ENCODE data around the gene TMEM108.

The TMEM108 gene

DNA sequence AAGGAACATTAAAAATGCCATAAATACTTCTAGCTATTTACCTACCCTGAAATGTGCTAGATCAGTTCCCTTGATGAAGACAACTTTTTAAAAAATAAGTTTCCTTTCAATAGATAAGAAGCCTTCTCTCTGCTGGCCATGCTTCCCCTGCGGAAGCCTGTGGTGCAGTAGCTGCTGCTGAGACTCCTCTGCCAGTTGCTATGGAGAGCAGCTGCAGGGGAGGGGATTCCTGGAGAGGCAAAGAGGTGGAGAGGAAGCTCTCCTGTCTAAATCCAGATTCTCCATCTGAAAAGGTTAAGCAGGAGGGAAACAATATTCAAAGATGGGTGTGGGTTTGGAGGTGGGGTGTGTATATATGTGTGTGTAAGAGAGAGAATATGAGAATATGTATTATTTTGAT, 291.9 kb downstream of the TMEM108 start:
- DNase-seq (ENCODE audit: low read depth in 1 of 2, low spot score in 1 of 2): no peak

DNA sequence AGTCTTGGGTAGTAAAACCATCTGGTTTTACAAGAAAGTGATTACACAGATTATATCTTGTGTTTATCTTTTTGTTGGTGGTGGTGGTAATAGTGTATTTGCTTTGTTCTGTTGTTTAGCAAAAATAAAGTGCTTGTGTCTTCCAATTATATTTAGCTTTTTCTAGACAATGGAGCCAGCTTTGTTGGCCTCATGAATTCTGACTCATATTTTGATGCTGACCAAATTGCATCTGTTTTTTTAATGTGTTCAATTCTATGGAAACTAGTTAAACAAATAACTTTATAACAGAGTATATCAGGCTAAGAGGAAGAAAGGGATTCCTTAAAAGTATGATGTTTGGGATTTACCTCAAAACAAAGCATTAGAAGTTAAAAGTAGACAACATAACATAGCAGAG, 292.3 kb downstream of the TMEM108 start:
- no peak for DNase-seq (ENCODE audit: low read depth in 1 of 2, low spot score in 1 of 2)

DNA sequence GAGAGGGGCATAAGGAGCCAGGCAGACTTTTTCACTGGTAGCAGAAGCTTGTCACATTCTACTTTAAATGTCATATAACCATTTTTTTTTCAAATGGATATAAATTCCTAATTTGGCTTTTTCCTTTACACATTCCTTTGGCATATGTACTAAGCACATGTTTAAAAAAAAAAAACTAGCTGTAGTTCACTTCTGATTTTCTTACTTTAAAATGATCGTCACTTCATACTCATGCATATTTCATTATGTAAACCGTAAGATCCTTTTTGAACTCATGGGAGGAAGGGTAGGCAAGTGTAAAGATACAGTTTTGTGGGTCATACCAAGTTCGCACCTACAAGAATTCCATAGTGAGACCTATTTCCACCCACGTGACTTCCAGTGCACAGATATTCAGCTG, 316.5 kb downstream of the TMEM108 start:
- no peak for DNase-seq (ENCODE audit: low read depth in 1 of 2, low spot score in 1 of 2)

DNA sequence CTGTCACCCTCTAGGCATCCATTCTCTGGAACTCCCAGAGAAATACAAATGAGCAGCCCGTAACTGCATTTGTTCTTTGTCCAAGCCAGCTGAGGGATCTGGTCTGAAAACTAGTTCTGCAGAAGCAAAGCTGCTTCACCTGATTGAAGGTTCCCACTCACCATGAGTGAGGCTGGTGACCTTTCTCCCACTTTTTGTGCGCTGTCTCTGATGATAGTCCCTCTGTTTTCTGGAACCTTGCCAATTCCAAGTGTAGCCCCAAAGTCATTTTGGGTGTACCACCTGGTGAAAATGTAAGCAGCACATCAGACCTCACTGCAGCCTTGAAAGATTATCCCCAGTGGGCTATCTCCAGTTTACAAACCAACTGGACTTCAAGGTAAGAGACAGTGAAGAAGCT, 322.3 kb downstream of the TMEM108 start:
- DNase-seq (ENCODE audit: low read depth in 1 of 2, low spot score in 1 of 2): no peak

DNA sequence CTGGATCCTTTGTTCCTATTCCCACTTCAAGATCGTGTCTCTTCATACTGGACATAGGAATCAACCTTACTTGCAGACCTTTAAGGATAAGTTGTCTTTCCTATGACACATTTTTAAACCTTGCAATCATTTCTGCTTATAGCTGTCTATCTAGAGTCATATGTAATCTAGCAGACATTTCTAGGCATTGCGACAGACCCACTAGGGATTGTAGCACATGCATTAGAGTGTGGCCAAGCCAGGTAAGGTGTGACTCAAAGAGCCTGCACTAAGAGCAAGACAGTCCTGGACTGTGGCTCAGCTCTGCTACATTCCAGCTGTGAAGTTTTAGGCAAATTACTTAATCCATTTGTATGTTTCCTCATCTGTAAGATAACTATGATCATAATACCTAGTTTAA, 322.8 kb downstream of the TMEM108 start:
- no peak for DNase-seq (ENCODE audit: low read depth in 1 of 2, low spot score in 1 of 2)

DNA sequence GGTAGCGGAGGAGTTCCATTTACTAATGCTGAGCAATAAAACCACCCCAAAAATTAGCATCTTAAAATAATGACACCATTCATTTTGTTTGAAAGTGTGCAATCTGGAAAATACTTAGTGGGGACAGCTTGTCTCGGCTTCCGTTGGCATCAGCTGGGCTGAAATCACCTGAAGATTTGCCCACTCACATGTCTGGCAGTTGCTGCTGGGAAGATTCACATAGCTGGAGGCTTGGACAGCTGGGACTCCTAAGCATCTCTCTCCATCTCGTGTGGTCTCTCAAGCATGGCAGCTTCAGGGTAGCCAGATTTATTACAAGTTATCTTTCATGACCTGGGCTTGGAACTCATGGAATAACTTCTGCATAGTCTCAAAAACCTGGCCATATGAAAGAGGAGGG, 323.2 kb downstream of the TMEM108 start:
- DNase-seq (ENCODE audit: low read depth in 1 of 2, low spot score in 1 of 2): no peak

DNA sequence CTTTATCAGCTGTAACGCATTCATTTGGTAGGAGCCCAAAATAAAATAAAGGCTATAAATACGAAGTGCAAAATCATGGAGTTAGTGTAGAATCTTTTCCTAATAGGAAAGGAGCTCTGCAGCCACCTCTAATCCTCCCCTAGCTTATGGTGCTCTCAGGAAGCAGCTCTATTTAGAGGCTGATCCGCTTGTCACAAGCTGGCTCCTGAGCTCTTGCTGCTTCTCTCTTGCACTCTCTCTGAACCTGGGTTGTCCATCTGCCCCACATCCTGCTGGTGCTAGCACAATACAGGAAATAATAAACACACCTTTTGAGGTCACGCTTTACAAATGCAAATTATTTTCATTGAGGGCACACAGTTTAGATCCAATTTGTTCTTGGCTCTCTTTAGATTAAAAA, 324.3 kb downstream of the TMEM108 start:
- DNase-seq (ENCODE audit: low read depth in 1 of 2, low spot score in 1 of 2): no peak

DNA sequence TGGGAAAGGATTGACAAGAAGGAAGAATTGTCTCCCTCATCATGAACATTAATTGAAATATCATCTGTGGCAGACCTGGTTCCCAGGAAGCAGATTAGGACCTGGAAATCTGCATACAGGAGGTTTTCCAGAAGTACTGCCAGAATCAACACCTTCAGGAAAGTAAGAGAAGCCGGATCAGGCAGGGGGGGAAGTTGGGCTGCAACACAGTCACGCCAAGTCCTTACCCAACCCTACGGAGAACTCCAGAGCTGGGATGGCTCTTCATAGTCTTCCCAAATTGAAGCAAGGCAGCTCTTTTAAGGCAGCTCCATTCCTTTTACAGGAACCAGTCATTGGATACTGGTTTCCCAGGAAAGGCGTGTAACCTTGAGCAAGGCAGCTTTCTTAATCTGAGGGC, 326.5 kb downstream of the TMEM108 start:
- no peak for DNase-seq (ENCODE audit: low read depth in 1 of 2, low spot score in 1 of 2)

DNA sequence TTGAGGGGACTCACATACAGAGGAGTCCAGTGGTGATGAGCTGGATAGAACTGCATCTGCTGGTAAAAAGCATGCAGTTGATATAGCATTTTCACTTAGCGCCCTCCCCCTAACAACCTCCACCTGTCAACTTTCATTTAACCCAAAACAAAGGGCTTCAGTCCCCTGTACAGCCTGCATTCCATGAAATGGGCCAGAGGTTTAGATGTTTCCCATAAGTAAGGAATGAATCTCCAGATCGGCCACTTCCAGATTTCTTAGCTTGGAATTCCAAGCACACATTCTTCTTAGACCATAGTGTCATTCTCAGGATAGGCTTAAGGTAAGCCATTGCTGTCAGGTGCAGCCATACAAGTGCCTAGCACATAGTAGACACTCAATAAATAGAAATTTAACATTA, 328.7 kb downstream of the TMEM108 start:
- no peak for DNase-seq (ENCODE audit: low read depth in 1 of 2, low spot score in 1 of 2)

DNA sequence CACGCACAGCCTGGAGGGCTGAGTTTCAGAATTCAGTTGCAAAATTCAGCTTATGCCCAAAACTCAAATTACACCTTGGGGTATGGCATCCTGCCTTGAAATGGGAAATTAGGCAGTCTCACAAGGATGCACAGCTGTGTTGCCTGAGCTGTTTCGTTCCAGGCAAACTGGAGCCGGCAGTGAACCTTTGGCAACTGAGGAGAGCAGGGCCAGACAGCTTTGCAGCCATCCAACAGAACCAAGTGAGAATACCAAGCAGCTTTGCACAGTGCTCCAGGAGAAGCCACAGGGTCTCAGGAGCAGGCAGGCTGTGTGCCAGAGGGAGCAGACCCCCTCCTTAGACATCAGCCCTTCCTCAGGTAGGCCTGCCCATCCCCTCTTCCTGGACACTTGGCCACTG, 329.2 kb downstream of the TMEM108 start:
- DNase-seq (ENCODE audit: low read depth in 1 of 2, low spot score in 1 of 2): no peak

DNA sequence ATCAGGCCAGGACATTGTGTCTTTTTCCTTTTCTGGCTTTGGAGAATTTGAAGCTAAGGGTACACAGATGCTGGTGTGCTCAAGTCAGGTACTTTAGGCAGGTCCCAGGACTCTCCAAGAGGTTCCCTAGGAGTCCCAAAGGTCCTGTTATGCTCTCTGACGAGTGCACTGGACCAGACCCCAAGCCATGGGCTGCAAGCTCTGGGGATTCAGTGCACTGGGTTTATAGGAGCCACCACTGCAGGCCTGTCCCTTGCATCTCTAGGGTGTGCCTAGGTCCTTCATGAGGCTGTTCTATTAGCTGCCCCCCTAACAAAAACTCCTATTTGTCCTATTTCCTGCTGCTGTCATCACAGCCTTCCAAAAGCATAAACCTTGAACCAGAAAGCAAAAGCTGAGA, 329.8 kb downstream of the TMEM108 start:
- DNase-seq (ENCODE audit: low read depth in 1 of 2, low spot score in 1 of 2): no peak

DNA sequence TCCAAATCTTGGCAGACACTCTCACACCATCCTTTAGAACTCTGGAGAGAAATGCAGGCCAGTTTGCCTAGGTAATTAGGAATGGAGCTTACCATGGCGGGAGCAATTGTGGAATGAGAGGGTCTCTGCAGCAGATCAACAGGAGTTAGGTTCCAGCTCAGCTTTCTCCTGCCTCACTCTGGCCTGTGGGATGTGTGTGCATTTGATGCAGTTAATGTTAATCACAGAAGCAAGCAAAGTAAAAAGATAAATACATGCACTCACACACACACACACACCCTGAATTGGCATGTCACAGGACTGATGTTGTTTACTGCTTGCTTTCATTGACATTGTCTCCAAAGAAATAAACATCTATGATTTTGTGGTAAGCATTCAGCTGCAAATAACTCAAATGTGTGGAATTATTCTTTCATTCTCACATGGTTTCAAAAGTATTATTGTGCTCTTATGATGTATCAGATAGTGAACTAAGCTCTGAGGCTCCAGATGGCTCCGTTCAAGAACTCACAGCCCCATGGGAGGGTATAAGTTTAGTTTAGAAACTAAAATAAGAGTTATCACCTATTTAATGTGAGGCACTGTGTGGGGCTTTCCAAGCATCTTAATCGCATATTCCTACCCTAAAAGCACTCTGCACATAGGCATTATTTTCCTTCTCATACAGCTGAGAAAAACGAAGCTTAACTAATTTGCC, 330.3 kb downstream of the TMEM108 start:
- no peak for DNase-seq (ENCODE audit: low read depth in 1 of 2, low spot score in 1 of 2)

DNA sequence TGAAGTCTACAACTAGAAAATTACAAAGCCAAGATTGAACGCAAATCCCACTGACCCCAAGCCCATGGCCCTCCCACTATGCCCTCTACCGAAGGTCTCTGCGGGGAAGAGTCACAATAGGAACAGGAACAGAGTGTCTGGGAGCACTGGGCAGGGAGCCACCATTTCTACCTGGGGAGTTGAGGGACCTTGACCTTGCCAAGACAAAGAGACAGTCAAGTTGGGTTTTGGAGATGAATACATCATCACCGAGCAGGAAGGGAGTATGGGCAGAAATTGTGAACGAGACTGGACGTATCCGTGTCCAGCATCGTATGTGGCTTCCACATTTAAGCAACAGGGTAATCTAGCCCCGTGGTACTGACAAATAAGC, 330.9 kb downstream of the TMEM108 start:
- no peak for DNase-seq (ENCODE audit: low read depth in 1 of 2, low spot score in 1 of 2)

DNA sequence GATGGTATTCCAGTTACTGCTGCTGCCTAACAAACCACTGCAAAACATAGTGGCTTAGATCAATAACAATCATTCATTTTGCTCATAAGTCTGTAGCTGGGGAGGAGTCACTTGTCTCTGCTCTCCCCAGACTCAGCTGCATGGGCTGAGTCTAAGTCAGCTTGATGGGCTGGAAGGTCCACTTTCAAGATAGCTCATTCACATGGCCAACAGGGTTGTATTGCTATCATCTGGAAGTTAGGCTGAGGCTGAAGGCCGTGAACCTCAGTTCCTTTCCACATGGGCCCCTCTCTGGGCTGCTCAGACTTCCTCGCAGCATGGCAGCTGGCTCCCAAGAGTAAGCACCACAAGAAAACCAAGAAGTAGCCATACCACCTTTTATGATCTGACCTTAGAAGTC, 333.0 kb downstream of the TMEM108 start:
- no peak for DNase-seq (ENCODE audit: low read depth in 1 of 2, low spot score in 1 of 2)

DNA sequence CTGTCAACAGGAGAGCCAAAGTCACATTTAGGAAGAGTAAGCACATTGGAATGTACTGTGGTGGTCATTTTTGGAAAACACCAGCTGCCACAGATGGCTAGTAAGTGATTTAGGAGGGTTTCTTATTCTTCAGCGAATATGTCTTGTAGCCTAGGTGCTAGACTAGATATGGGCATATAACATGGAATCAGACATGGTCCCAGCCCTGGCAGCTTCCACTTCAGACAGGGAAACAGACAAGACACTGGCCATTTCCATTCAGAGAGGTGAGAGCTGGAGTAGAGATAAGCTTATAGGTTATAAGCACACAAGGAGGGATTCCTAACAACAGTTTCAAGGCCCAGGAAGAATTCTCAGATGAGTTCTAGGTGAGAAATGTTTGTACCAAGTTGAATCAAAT, 333.5 kb downstream of the TMEM108 start:
- no peak for DNase-seq (ENCODE audit: low read depth in 1 of 2, low spot score in 1 of 2)

DNA sequence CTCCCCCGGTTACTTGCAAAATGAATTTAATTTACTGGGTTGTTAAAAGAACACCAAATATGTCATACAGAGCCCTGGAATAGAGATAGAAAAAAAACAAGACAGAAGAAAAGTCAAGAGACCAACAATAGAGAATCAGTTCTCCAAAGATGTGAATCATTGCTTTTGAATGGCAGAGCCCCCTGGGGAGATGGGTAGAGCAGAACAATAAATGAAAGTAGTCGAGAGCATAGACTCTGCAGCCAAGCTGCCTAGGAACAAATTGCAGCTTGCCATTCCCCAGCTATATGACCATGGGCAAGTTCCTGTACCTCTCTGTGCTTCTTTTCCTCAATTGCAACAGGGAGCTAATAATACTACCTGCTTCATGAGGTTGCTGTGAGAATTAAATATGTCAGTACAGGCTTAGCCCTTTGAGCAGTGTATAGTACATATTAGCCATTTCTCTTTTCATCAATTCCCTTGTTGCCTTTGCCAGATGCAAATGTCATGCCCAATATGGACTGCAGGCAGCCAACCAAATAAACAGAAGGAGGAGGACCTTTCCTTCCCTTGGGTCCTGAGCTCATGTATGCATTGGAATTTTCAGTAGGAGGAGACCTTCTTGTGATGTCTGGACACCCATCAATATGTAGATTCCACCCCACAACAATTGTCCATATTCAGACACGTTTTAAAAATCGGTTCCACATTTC, 336.7 kb downstream of the TMEM108 start:
- DNase-seq (ENCODE audit: low read depth in 1 of 2, low spot score in 1 of 2): no peak

DNA sequence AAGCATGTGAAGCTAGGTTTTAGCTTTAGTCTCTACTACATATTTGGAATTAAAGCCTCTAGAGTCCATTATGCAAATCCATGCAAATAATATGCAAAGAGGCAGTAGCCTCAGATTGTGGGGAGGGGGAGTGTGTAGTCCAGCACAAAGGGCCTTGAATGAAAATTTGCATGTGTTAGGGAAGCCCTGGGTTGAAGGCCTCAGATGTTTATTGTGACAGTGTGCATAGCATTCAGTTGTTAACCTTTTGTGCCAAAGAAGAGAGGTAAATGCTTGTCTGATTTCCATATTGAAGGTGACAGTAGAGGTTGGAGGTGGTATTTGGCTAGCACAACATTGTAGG, 337.2 kb downstream of the TMEM108 start:
- no peak for DNase-seq (ENCODE audit: low read depth in 1 of 2, low spot score in 1 of 2)

DNA sequence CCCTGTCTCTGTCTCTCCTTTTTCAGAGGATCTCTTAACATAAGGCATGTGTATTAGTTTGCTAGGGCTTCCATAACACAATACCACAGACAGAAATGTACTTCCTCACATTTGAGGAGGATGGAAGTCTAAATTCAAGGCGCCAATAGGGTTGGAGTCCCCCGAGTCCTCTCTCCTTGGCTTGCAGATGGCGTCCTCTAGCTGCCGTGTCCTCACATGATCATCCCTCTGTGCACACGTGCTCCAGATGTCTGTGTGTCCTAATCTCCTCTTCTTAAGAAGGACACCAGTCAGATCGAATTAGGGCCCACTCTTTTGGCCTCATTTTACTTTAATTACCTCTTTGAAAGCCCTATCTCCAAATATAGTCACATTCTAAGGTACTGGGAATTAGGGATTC, 338.6 kb downstream of the TMEM108 start:
- DNase-seq (ENCODE audit: low read depth in 1 of 2, low spot score in 1 of 2): no peak

DNA sequence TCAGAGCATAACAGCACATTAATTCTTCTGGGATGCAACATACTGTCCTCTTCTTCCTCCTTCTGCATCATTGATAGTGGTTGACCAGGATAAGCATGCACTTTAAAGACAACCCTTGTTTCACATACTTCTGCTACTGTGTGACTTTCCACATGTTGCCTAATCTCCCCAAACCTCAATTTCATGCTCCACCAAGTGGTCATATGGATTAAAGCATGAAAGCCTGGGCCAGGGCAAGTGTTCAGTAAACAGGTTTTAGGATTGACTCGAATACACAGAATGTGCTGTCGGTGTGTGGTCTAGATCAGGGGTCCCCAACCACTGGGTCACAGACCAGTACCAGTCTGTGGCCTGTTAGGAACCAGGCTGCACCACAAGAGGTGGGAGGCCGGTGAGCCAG, 339.2 kb downstream of the TMEM108 start:
- DNase-seq (ENCODE audit: low read depth in 1 of 2, low spot score in 1 of 2): no peak

DNA sequence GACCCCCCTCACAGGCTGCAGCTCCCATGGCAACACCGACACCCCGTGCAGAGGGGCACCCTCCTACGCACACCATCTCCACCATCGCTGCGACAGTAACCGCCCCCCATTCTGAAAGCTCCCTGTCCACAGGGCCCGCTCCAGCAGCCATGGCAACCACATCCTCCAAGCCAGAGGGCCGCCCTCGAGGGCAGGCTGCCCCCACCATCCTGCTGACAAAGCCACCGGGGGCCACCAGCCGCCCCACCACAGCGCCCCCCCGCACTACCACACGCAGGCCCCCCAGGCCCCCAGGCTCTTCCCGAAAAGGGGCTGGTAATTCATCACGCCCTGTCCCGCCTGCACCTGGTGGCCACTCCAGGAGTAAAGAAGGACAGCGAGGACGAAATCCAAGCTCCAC, 341.7 kb downstream of the TMEM108 start:
- DNase-seq (ENCODE audit: low read depth in 1 of 2, low spot score in 1 of 2): no peak

DNA sequence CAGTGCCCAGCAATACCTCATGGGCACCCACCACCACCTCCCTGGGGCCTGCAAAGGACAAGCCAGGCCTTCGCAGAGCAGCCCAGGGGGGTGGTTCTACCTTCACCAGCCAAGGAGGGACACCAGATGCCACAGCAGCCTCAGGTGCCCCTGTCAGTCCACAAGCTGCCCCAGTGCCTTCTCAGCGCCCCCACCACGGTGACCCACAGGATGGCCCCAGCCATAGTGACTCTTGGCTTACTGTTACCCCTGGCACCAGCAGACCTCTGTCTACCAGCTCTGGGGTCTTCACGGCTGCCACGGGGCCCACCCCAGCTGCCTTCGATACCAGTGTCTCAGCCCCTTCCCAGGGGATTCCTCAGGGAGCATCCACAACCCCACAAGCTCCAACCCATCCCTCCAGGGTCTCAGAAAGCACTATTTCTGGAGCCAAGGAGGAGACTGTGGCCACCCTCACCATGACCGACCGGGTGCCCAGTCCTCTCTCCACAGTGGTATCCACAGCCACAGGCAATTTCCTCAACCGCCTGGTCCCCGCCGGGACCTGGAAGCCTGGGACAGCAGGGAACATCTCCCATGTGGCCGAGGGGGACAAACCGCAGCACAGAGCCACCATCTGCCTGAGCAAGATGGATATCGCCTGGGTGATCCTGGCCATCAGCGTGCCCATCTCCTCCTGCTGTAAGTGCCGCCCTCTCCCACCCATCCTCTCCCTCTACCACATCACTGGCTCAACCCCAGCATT, 342.5 kb downstream of the TMEM108 start:
- DNase-seq (ENCODE audit: low read depth in 1 of 2, low spot score in 1 of 2): no peak

DNA sequence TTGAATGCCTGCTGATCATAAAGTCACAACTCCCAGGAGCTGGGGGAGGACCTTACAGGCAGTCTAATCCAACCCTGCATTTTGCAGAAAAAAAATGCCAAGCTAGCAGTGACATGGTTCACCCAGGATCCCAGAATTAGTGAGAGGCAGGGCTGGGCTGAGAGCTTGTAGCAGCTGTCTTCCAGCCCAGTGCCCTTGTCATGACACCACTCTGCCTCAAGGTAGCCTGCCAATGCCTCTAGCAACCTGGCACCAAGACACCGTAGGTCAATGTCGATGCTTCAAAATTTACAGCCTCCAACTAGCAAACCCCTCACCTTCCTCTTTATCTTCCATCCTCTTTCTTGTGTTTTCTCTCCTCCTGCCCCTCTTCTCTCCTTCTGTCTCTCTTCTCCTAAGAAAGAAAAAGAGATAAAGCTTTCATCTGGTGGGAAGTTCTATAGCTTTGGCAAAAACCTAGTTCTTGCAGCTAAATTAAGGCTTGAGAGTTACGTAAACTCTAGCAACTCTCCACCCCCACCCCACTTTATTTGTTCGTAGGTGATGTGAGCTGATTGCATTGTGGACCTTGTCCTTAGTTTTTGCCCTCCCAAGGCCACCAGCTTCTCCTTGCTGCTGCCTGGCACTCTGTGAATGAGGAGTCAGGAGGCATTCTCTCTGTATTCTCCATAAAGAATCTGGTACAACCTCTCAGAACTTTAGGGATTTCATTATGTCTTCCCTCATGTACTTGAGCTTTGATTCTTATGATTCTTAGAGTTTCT, 343.3 kb downstream of the TMEM108 start:
- no peak for DNase-seq (ENCODE audit: low read depth in 1 of 2, low spot score in 1 of 2)
